ENCODE results near the gene DDX10. TPM values are rescaled to one million over a fixed set of nuclear protein-coding genes. Genes with fewer than 3 reads are reported as not detected.

DDX10 gene
- total RNA-seq, 2 donors from 2014 or later, result 18.5 to 33.1 TPM

DNA sequence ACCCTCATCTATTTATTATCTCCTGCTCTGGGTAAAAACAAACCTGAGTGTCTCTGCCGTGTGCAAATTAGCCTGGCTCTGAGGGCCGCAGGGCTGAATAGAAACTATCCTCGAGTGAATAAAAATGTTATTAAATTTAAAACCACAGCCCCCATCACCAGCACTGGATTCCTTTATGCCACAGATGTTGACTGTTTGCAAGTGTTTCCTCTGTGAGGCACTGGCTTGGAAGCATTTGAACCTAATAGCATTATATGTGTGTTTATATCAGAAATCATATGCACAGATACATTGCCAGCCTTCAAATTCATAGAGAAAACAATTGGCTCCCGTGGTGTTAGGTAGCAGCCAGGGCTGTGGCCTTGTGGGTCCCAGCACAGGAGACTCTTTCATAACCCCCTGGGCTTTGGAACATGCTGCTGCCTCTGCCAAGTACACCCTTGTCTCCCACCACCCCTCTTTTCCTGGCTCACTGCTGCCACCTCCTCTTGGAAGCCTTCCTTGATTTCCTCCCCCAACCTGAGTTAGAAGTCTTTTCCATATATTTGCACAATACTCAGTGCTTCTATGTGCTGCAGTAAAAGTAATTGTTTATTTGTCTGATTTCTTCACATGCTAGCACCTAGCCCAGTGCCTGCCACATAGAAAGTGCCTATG lies 294.4 kb downstream of the DDX10 start:
- no peaks in the 10 kb centered on the region for H3K36me3 ChIP-seq
- 75% methylated on average over 4 of the region's 4 CpGs for WGBS
- intact Hi-C loops (cut with DNase I), result no loop called here
- no peak for DNase-seq (ENCODE audit: low spot score)
- TF ChIP-seq, protein P1, sequence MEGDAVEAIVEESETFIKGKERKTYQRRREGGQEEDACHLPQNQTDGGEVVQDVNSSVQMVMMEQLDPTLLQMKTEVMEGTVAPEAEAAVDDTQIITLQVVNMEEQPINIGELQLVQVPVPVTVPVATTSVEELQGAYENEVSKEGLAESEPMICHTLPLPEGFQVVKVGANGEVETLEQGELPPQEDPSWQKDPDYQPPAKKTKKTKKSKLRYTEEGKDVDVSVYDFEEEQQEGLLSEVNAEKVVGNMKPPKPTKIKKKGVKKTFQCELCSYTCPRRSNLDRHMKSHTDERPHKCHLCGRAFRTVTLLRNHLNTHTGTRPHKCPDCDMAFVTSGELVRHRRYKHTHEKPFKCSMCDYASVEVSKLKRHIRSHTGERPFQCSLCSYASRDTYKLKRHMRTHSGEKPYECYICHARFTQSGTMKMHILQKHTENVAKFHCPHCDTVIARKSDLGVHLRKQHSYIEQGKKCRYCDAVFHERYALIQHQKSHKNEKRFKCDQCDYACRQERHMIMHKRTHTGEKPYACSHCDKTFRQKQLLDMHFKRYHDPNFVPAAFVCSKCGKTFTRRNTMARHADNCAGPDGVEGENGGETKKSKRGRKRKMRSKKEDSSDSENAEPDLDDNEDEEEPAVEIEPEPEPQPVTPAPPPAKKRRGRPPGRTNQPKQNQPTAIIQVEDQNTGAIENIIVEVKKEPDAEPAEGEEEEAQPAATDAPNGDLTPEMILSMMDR (IDR thresholded peaks at IDR 0.05), result no peak
- TF ChIP-seq POLR2A (IDR thresholded peaks at IDR 0.05) (no peak), POLR2AphosphoS5 (IDR thresholded peaks at IDR 0.05) (no peak)
- no peak overlapping the region for H3K4me3 ChIP-seq
- no peaks in the 10 kb centered on the region for H3K9me3 ChIP-seq
- no peaks in the 10 kb centered on the region for H3K4me1 ChIP-seq (replicated peaks)
- H3K27ac ChIP-seq, result no peak overlapping the region
- H3K27me3 ChIP-seq (replicated peaks; ENCODE audit: insufficient read depth), result no peaks in the 10 kb centered on the region

DNA sequence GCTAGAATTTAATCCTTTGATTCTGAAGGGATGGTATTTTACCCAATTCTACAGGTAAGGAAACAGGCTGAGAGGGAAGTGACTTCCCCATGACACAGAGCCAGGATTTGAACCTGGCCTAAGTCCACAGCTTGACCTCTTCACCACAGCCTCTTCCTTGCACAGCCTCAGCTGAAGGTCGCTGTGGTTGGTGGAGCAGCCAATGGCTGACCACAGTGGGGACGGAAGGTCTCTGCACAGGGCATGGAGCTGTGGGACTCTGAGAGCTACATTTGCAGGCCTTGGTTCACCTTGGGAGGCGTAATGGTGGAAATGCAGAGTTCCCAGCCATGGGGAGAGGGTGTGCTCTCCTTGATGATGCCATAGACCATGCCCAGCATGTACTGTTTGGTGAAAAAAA lies 295.0 kb downstream of the DDX10 start:
- H3K4me1 ChIP-seq (replicated peaks), result no peaks in the 10 kb centered on the region
- no peaks in the 10 kb centered on the region for H3K9me3 ChIP-seq
- TF ChIP-seq POLR2A (IDR thresholded peaks at IDR 0.05) (no peak), POLR2AphosphoS5 (IDR thresholded peaks at IDR 0.05) (no peak)
- TF ChIP-seq, protein P1 (IDR thresholded peaks at IDR 0.05), result no peak

DNA sequence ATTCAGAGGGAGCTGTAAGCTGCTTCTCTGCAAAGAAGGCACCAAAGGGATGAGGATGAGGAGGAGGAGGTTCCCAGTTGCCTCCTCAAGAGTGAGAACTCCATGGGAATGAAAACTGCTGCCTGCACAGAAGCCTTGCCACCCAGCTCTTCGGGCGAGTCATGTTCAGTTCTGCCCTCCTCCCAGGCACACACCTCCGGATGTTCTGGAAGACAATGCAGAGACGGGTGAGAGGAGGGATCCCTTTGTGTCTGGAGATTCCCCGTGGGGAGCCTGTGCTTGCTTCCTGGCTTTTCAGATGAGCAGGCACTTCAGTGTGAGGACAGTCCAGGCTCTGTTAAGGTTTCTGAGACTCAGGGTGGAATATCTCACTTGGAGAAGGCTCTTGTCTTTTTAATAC lies 295.6 kb downstream of the DDX10 start:
- TF ChIP-seq POLR2AphosphoS5 (IDR thresholded peaks at IDR 0.05) (no peak), POLR2A (IDR thresholded peaks at IDR 0.05) (no peak)
- TF ChIP-seq, protein P1 (IDR thresholded peaks at IDR 0.05), result no peak
- Histone ChIP-seq H3K9me3 (no peaks in the 10 kb centered on the region), H3K27me3 (replicated peaks; ENCODE audit: insufficient read depth) (no peaks in the 10 kb centered on the region), H3K36me3 (no peaks in the 10 kb centered on the region), H3K4me1 (replicated peaks) (no peaks in the 10 kb centered on the region), H3K27ac (no peak overlapping the region), H3K4me3 (no peak overlapping the region)
- no peak for DNase-seq (ENCODE audit: low spot score)
- 51% methylated on average over 5 of the region's 5 CpGs for WGBS
- intact Hi-C loops (cut with DNase I), result no loop called here

More for the DNA sequence above, 295.0 kb downstream of the DDX10 start:
- no peak for DNase-seq (ENCODE audit: low spot score)
- Histone ChIP-seq H3K36me3 (no peaks in the 10 kb centered on the region), H3K27me3 (replicated peaks; ENCODE audit: insufficient read depth) (no peaks in the 10 kb centered on the region), H3K27ac (no peak overlapping the region), H3K4me3 (no peak overlapping the region)
- intact Hi-C loops (cut with DNase I), result no loop called here
- 95% methylated on average over 3 of the region's 3 CpGs for WGBS

DNA sequence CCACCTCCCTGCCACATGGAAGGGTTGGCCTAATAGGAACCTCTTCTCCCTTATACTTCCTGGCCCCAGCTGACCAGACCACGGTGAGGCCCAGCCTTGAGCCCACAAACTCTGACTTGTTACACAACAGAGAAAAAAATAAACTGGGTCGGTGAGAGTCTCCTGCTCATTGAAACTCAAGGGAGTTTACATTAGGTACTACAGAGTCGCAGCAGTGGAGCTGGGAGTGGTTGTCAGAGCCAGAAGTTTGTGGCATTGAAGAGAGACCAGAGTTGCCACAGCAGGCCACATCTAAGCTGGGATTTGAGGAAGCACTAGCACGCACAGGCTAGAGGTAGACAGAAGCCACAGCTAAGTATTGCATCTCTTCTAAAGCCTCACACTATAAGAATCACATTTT lies 296.2 kb downstream of the DDX10 start:
- TF ChIP-seq POLR2A (IDR thresholded peaks at IDR 0.05), result no peak
- TF ChIP-seq, protein P1 (IDR thresholded peaks at IDR 0.05), result no peak
- TF ChIP-seq POLR2AphosphoS5 (IDR thresholded peaks at IDR 0.05), result no peak
- Histone ChIP-seq H3K9me3 (no peaks in the 10 kb centered on the region), H3K4me3 (no peak overlapping the region), H3K4me1 (replicated peaks) (no peaks in the 10 kb centered on the region), H3K27me3 (replicated peaks; ENCODE audit: insufficient read depth) (no peaks in the 10 kb centered on the region), H3K36me3 (no peaks in the 10 kb centered on the region), H3K27ac (no peak overlapping the region)
- no peak for DNase-seq (ENCODE audit: low spot score)
- WGBS, result 56% methylated on average over 4 of the region's 4 CpGs
- intact Hi-C loops (cut with DNase I), result no loop called here

DNA sequence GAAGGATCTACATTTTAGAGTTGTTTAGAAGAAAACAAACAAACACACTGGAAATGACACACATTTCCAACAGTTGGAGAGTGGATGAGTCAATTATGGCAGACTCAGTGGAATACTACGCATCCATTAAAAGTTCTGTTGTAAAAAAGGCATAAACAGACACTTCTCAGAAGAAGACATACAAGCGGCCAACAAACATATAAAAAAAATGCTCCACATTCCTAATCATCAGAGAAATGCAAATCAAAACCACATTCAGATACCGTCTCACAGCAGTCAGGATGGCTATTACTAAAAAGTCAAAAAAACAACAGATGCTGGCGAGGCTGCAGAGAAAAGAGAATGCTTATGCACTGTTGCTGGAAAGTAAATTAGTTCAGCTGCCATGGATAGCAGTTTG lies 298.2 kb downstream of the DDX10 start:
- intact Hi-C loops (cut with DNase I), result no loop called here
- Histone ChIP-seq H3K4me3 (no peak overlapping the region), H3K9me3 (no peaks in the 10 kb centered on the region), H3K4me1 (replicated peaks) (no peaks in the 10 kb centered on the region), H3K36me3 (no peaks in the 10 kb centered on the region), H3K27me3 (replicated peaks; ENCODE audit: insufficient read depth) (no peaks in the 10 kb centered on the region), H3K27ac (no peak overlapping the region)
- 92% methylated on average over 4 of the region's 4 CpGs for WGBS
- DNase-seq (ENCODE audit: low spot score), result no peak
- TF ChIP-seq POLR2AphosphoS5 (IDR thresholded peaks at IDR 0.05) (no peak), POLR2A (IDR thresholded peaks at IDR 0.05) (no peak)
- TF ChIP-seq, protein P1 (IDR thresholded peaks at IDR 0.05), result no peak
